ENCODE results near the gene NHP2.

Gene NHP2

GRCh38 chr5:178174456-178174855 is 20.8 kb upstream of the NHP2 start:
- DNase-seq: no peak

- DNase-seq: no peak
Measured at GRCh38 chr5:178170455-178170854, 16.8 kb upstream of the NHP2 start.

DNA sequence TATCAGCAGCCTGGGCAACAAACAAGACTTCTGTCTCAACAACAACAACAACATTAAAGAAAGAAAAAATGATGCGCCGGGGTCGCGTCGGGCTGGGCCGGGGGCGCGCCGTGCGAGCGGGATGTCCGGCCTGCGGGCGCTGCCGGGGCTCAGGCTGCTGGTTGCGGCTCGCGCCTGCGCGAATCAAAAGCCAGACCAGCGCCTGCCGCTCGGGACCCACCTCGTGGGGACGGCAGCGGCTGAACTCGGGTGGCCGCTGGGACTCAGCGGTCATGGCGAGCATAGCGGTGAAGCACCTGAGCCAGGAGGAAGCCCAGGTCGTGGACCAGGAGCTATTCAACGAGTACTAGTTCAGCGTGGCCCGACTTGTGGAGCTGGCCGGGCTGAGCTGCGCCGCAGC is 11.9 kb upstream of the NHP2 start:
- no peak for DNase-seq

- peak; percentile 95 to 96 for DNase-seq
Measured at GRCh38 chr5:178163772-178164735, 10.4 kb upstream of the NHP2 start.

DNA sequence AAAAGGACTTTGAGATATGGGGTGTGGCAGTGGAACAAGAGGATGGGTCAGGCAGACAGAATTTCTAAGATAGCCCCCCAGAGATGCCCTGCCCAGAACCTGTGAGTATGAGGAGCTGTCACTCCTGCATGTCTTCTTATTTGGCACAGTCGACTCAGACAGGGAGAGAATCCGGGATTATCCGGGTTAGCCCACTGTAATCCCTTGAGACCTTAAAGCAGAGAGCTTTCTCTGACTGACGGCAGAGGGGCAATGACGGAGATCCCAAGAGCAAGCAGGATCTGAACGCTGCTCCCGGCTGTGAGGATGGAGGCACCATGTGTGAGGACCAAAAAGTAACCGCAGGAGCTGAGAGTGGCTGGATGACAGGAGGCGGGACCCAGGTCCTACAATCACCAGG is 8.8 kb upstream of the NHP2 start:
- DNase-seq: no peak

- no peak for DNase-seq
Measured at GRCh38 chr5:178160176-178160575, 6.5 kb upstream of the NHP2 start.

GRCh38 chr5:178155065-178155464 is 1.4 kb upstream of the NHP2 start:
- no peak for DNase-seq

DNA sequence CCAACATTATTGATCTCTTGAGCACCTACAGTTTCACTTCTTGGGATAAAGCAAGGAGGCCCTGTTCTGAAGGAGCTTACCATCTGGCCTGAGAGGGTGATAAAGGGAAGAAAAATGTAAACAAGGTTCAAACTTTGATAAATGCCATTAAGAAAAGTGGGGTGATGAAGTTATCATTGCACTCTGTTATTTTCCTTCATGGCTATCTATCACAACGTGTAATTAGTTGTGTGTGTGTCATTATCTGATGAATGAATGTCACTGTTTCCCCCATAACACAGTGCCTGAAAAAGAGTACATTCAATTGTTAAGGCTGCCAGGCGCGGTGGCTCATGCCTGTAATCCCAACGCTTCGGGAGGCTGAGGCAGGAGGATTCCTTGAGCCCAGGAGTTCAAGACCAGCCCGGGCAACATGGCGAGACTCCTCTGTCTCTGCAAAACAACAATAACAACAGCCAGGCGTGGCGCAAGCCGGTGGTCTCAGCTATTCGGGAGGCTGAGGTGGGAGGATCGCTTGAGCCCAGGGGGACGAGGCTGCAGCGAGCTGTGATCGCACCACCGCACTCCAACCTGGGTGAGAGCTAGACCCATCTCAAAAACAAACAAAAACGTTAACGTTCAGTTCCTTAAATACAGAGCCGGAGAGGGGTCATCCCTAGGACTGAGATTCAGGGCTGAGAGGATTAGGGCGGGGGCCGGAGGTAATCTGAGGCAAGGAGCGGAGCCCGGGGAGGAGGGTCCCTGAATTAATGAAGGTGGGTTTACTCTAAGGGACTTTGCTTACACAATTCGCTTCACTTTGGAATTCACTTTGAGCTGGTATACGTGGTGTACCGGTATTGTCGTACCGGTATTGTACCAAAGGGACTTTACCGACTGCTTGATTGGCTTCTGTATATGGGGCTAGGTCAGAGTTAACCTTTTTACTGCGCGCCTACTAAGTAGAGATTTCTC is 917 bp downstream of the NHP2 start:
- DNase-seq: no peak

- DNase-seq: no peak
Measured at GRCh38 chr5:178150977-178151734, 2.5 kb downstream of the NHP2 start.

DNA sequence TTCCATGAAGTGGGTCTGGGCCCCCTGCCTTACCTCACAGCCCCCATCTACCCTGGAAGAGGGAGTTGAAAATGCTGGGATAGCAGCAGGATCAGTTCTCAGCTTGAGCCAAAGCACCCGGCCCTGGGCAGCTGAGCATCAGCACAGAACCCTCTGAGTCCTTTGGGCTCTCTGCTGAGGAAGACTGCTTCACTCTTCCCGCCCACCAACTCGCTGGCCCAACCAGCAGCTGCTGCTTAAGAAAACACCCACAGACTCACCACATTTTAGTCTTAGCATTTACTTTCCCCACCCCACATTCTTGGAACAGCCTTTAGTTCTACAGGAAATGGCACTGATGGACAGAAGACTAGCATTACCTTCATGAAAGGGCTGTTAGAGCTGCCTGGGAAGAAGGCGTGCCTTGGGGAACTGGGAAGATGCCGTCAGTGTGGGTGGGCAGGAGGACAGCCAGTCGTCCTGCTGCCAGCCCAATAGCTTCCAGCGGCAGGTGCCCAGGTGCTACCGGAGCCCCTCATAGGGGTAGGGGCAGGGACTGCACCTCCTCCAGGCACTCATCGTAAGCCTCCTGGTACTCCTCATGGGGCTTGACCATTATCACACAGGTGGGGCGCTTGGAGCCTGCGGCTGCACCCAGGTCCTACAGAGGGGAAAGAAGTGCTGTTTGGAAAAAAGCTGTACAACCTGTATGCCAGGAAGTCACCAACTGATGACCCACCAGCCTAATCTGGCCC is 4.3 kb downstream of the NHP2 start:
- no peak for DNase-seq

- DNase-seq: no peak
Measured at GRCh38 chr5:178147406-178147805, 6.3 kb downstream of the NHP2 start.

- DNase-seq: peak; percentile 74 to 77
Measured at GRCh38 chr5:178145965-178146820, 7.5 kb downstream of the NHP2 start.

- no peak for DNase-seq
Measured at GRCh38 chr5:178143901-178144300, 9.8 kb downstream of the NHP2 start.

GRCh38 chr5:178143246-178143645 is 10.4 kb downstream of the NHP2 start:
- DNase-seq: no peak

DNA sequence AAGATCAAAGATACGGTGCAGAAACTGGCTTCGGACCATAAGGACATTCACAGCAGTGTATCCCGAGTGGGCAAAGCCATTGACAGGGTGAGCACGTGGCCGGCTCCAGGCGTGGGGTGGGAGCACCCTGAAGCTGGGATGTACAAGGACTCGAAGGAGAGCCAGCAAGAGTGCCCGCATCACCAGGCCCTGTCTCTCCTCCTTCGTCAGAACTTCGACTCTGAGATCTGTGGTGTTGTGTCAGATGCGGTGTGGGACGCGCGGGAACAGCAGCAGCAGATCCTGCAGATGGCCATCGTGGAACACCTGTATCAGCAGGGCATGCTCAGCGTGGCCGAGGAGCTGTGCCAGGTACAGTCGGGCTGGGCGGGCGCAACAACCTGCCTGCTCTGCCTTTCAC is 11.0 kb downstream of the NHP2 start:
- DNase-seq: no peak

- no peak for DNase-seq
Measured at GRCh38 chr5:178141550-178141949, 12.1 kb downstream of the NHP2 start.

DNA sequence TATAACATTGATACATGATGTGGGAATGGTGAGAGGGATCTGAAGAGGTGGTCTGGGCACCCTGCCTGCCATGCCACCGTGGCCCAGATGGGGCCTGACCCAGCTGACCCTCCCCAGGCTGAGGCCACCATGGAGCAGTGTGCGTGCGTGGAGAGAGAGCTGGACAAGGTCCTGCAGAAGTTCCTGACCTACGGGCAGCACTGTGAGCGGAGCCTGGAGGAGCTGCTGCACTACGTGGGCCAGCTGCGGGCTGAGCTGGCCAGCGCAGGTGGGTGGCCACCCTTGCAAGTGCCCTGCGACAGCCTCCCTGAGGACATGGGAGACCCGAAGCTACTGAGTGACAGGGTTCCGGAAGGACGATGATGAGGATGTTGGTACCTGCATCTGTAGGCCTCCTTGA is 15.7 kb downstream of the NHP2 start:
- no peak for DNase-seq

- no peak for DNase-seq
Measured at GRCh38 chr5:178136990-178137389, 16.7 kb downstream of the NHP2 start.

DNA sequence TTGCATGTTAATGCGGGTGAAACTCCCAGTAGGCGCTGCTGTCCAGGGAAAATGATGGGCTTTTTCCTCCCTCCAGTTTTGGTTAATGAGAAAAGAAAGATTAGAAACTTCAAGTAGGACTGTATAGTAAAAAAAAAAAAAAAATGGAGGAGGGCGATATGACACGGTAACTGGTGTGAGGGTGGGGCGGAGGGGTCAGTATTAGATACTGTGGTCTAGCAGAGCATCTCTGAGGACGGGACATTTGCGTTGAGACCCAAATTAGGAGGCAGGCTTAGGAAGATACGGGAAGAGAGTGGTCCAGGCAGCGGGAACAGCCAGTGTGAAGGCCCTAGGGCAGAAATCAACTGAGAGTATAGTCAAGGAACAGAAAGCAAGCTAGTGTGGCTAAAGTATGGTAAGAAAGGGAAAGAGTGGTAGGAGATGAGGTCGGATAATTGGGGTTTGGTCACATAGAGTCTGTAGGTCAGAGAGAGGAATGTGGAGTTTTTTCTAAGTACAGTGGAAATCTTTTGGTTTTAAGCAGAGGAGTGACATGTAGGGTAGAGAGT is 22.2 kb downstream of the NHP2 start:
- DNase-seq: no peak

DNA sequence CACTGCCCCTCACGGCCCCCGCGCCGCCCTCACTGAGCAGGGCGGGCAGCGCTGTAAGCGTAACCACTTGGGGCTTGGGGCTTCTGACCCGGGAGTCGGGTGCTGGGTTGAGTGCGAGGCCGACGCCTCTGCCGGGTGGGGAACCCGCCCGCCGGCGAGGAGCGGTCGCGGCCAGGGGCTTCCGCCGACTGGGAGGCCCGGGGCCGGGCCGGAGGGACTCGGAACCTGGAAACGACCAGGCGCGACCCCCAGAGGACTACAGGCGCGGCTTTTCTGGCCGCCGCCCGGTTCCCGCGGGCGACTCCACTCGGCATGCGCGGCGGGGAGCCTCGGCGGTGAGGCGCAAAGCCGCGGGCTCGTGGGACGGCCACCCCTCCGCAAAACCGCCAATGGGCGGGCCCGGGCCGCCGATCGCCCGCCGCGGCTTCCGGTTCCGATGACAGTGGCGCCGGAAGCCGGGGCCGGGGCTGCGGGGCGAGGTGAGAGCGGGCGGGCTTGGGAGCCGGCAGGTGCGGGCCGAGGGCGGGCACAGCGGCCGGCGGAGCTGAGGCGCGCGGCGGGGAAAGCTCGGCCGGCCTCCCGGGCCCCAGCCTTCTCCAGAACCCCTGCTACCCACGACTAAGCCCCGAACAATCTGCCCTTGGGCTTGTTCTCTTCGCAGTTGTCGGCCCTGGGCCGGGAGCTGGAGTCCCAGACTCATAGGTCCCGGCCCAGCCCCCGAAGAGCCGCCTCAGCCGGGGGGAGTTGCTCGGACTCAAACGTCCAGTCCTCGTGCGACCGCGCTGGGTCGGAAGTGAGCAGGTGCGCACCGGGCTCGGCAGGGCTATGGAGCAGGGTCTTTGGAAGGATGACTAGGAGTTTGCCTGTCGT is 22.9 kb downstream of the NHP2 start, which contains the start of gene RMND5B:
TSS of gene RMND5B (plus strand) at position 439 of the 870 bp plus-strand sequence. CDS start 7,106 bp downstream, outside the sequence.
- peak; percentile 85 to 89 for DNase-seq
